ENCODE results near the gene AEBP1.

Gene AEBP1

DNA sequence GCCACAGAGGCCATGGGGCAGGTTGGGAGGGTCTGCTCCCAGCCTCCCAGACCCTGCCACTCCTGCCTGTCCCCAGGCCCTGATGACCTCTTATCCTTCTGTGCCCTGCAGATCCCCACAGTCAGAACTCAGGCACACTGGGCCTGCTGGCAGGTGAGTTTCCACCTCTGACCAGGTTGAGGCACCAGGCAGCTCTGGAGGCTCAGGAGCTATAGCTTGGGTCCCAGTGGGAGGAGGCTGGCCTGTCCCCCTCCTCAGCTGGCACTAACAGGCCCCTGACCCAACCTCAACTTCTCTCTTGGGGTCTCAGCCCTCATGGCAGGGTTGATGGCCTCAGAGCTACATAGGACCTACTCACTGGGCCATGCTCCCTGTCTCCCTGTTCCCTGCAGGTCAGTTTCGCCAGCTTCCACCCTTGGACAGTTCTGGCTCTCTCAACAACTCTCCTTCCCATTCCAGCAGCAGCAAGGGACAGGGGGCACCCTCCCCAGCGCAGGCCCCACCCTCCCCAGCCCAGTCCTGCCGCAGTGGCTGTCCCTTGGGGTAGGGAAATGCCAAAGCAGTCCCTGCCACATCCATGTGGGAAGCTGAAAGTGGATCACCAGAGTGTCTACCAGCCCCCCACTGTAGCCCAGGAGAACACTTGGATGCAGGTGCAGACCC is 2.7 kb upstream of the AEBP1 start:
- H3K36me3 ChIP-seq (replicated peaks; ENCODE audit: low read depth, low read length) = no peaks in the 10 kb centered on the region
- H3K9me3 ChIP-seq (ENCODE audit: insufficient read depth, low read length) = no peaks in the 10 kb centered on the region
- H3K4me2 ChIP-seq (ENCODE audit: low read length) = peak overlapping the region; percentile 16; the same call in 1 of the 2 replicates
- H3K9ac ChIP-seq (ENCODE audit: low read length) = no peak overlapping the region
- no peak overlapping the region for H3K4me3 ChIP-seq (ENCODE audit: low read length)
- TF ChIP-seq, protein P1, sequence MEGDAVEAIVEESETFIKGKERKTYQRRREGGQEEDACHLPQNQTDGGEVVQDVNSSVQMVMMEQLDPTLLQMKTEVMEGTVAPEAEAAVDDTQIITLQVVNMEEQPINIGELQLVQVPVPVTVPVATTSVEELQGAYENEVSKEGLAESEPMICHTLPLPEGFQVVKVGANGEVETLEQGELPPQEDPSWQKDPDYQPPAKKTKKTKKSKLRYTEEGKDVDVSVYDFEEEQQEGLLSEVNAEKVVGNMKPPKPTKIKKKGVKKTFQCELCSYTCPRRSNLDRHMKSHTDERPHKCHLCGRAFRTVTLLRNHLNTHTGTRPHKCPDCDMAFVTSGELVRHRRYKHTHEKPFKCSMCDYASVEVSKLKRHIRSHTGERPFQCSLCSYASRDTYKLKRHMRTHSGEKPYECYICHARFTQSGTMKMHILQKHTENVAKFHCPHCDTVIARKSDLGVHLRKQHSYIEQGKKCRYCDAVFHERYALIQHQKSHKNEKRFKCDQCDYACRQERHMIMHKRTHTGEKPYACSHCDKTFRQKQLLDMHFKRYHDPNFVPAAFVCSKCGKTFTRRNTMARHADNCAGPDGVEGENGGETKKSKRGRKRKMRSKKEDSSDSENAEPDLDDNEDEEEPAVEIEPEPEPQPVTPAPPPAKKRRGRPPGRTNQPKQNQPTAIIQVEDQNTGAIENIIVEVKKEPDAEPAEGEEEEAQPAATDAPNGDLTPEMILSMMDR (IDR thresholded peaks at IDR 0.05; ENCODE audit: low read depth, low read length) = no peak
- TF ChIP-seq EZH2phosphoT487 (IDR thresholded peaks at IDR 0.05; ENCODE audit: low read depth) = no peak
- H2AFZ ChIP-seq (ENCODE audit: low read depth, low read length) = peak overlapping the region; percentile 96
- H3K79me2 ChIP-seq (ENCODE audit: low read length) = no peaks in the 10 kb centered on the region
- no peaks in the 10 kb centered on the region for H4K20me1 ChIP-seq (ENCODE audit: insufficient read depth, low read length)
- H3K27me3 ChIP-seq (ENCODE audit: low read depth, low read length) = no peaks in the 10 kb centered on the region
- no peak overlapping the region for H3K27ac ChIP-seq (ENCODE audit: low read length)
- H3K4me1 ChIP-seq (ENCODE audit: low read length) = peaks cover 35% of the 10 kb centered on the region

DNA sequence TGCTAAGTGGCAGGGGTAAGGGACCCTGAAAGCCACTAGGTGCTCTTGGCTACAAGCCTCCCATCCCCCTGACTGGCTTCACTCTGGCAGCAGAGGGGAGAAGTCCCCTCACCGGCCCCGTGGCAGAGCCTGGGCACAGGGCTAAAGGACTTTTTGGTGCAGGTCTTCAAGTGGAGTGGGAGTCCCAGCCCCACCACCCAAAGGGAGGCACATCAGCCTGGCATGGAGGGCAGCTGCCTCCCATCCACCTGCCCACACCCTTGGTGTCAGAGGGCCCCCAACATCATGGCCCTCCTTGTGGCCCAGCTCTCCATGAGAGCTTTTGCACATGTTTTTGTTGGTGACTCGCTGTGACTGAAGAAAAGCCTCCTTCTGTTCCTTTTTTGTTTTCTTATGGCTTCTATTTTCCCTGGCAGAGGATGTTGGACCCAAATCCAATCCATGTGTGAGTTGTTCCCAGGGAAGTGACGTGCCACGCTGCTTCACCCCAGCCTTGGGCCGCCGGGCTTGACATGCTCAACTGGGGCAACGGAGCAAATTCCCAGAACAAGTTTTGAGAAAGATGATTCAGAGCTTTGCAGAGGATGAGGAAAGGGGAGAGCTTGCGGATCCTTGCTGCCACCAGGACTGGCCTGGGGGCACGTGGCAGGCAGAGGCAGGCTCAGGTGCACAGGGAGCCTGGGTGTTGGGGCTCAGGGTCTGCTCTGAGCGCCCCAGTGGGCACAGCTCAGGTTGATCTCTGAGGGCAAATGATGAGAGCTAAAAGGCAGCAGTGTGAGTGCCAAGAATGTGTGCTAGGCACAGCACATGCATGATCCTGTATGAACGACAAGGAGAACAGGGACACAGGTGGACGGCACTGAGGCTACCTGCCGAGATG is 1.9 kb upstream of the AEBP1 start:
- TF ChIP-seq, protein P1 (IDR thresholded peaks at IDR 0.05; ENCODE audit: low read depth, low read length) = no peak
- no peak for TF ChIP-seq EZH2phosphoT487 (IDR thresholded peaks at IDR 0.05; ENCODE audit: low read depth)
- Histone ChIP-seq H3K27me3 (ENCODE audit: low read depth, low read length) (no peaks in the 10 kb centered on the region), H3K9ac (ENCODE audit: low read length) (no peak overlapping the region), H3K4me2 (ENCODE audit: low read length) (no peak overlapping the region), H3K9me3 (ENCODE audit: insufficient read depth, low read length) (no peaks in the 10 kb centered on the region), H4K20me1 (ENCODE audit: insufficient read depth, low read length) (no peaks in the 10 kb centered on the region), H3K27ac (ENCODE audit: low read length) (no peak overlapping the region), H3K79me2 (ENCODE audit: low read length) (no peaks in the 10 kb centered on the region), H2AFZ (ENCODE audit: low read depth, low read length) (no peak overlapping the region), H3K4me3 (ENCODE audit: low read length) (no peak overlapping the region), H3K36me3 (replicated peaks; ENCODE audit: low read depth, low read length) (no peaks in the 10 kb centered on the region), H3K4me1 (ENCODE audit: low read length) (peaks cover 27% of the 10 kb centered on the region)

DNA sequence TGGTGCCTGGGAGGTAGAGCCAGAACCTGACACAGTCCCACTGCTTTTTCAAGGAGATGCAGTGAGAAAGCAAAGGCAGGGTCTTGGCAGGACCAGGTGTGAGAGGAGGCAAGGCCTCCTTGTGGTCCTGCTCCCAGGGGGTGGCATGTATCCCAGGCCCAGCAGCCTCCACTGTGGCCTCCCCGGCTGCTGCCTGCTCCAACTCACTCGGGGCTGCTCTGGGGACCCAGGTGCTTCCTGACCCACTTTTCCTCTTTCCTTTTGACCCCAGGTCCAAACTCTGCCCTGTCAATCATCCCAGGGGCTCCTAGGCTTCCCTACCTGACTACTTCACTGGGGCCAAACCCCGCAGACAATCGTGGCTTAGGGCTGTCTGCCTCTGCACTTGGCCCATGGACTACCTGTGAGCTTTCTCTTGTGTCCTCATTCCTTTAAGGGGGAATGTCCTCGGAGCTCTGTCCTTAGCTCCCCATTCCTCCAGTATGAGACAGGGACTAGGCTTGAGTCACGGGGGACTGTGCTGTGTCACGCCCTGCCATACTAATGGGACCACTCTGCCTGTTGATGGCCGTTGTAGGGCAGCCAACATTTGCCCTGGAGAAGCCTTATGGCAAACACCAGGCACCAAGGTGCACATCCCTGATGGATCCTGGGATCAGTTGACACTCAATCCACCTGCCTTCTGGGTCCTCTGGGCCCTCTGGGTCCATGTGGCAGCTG is 1.1 kb upstream of the AEBP1 start:
- Histone ChIP-seq H3K9ac (ENCODE audit: low read length) (no peak overlapping the region), H3K27me3 (ENCODE audit: low read depth, low read length) (no peaks in the 10 kb centered on the region), H3K4me2 (ENCODE audit: low read length) (no peak overlapping the region), H3K9me3 (ENCODE audit: insufficient read depth, low read length) (no peaks in the 10 kb centered on the region), H3K36me3 (replicated peaks; ENCODE audit: low read depth, low read length) (no peaks in the 10 kb centered on the region), H4K20me1 (ENCODE audit: insufficient read depth, low read length) (no peaks in the 10 kb centered on the region), H3K4me3 (ENCODE audit: low read length) (no peak overlapping the region), H3K27ac (ENCODE audit: low read length) (no peak overlapping the region), H3K4me1 (ENCODE audit: low read length) (peaks cover 19% of the 10 kb centered on the region), H2AFZ (ENCODE audit: low read depth, low read length) (no peak overlapping the region), H3K79me2 (ENCODE audit: low read length) (no peaks in the 10 kb centered on the region)
- TF ChIP-seq, protein P1 (IDR thresholded peaks at IDR 0.05; ENCODE audit: low read depth, low read length) = no peak
- no peak for TF ChIP-seq EZH2phosphoT487 (IDR thresholded peaks at IDR 0.05; ENCODE audit: low read depth)

DNA sequence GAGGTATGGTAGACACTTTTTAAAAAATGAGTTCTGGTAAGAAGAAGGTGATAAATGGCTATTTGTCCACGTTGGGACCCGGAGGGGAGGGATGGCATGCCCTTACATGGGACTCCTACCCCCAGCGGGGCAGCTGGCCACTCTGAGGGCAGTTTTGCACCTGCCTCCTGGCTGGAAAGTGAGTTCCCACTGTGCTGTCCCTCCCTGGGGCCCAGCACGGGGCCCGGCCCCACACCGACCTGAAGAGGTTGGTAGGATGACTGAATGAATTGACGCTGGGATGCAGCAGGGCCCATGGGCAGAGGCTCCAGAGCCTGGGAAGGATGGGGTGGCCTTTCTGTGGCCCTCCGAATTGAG is 601 bp upstream of the AEBP1 start:
- H3K27me3 ChIP-seq (ENCODE audit: low read depth, low read length) = no peaks in the 10 kb centered on the region
- no peaks in the 10 kb centered on the region for H3K79me2 ChIP-seq (ENCODE audit: low read length)
- H3K27ac ChIP-seq (ENCODE audit: low read length) = no peak overlapping the region
- no peak overlapping the region for H3K4me2 ChIP-seq (ENCODE audit: low read length)
- no peak overlapping the region for H3K4me3 ChIP-seq (ENCODE audit: low read length)
- no peak overlapping the region for H3K9ac ChIP-seq (ENCODE audit: low read length)
- H2AFZ ChIP-seq (ENCODE audit: low read depth, low read length) = no peak overlapping the region
- H3K36me3 ChIP-seq (replicated peaks; ENCODE audit: low read depth, low read length) = no peaks in the 10 kb centered on the region
- no peaks in the 10 kb centered on the region for H4K20me1 ChIP-seq (ENCODE audit: insufficient read depth, low read length)
- H3K9me3 ChIP-seq (ENCODE audit: insufficient read depth, low read length) = no peaks in the 10 kb centered on the region
- TF ChIP-seq EZH2phosphoT487 (IDR thresholded peaks at IDR 0.05; ENCODE audit: low read depth) = no peak
- TF ChIP-seq, protein P1 (IDR thresholded peaks at IDR 0.05; ENCODE audit: low read depth, low read length) = no peak
- peaks cover 17% of the 10 kb centered on the region for H3K4me1 ChIP-seq (ENCODE audit: low read length)

Data from OCI-LY3 (cell line).